HG03520 (cell line): ENCODE data around the gene PPAT.
"Not testable (repeated sequence)": the region's sequence is repeated elsewhere in the genome, so short reads cannot be mapped to it uniquely, and the experiment has no call there.

Source experiments
- ATAC-seq: cut with Tn5 transposase; IDR thresholded peaks from one replicate; pipeline ENCODE4 v1.9.1; 2021; ENCODE audit warnings: mild to moderate bottlenecking, moderate library complexity; ENCODE audit not compliant: unreplicated experiment

PPAT gene

GRCh38 chr4:56435140-56435926, at the start of gene PPAT:
TSS of gene PPAT (minus strand) at chr4:56435615. CDS start at chr4:56435477, 138 bp downstream.
- peak; percentile 64 for ATAC-seq

DNA sequence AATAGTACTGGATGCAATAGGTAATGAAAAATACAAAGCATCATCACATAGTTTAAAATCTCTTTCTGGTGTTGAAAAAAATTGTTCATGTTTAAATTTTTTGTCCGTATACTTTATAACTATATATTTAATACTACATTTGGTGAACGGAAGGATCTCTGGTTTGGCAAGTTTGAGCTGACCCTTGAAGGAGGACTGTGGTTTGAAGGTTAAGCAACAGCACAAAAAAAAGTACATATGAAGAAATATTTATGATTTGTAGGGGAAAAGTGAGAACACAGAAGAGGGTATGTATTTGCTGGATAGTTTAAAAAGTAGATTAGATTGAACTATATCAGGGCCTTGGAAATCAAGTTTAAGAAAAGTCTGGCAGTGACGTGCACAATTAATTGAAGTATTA, 45.3 kb upstream of the PPAT start:
- no peak for ATAC-seq

- no peak for ATAC-seq
Measured at GRCh38 chr4:56477192-56477702, 41.8 kb upstream of the PPAT start.

GRCh38 chr4:56475917-56476316, 40.5 kb upstream of the PPAT start:
- peak; percentile 78 for ATAC-seq

- no peak for ATAC-seq
Measured at GRCh38 chr4:56469489-56470210, 34.2 kb upstream of the PPAT start.

GRCh38 chr4:56468097-56468422, 32.6 kb upstream of the PPAT start:
- peak; percentile 41 for ATAC-seq

- ATAC-seq = peak; percentile 93
Measured at GRCh38 chr4:56467284-56468096, 32.1 kb upstream of the PPAT start, which contains the start of gene SRP72. TSS of gene SRP72 (plus strand) at chr4:56467617. CDS start at chr4:56467636, 19 bp downstream.

- ATAC-seq = no peak
Measured at GRCh38 chr4:56466910-56467283, 31.5 kb upstream of the PPAT start.

- ATAC-seq = not testable (repeated sequence)
Measured at GRCh38 chr4:56466296-56466761, 30.9 kb upstream of the PPAT start.

DNA sequence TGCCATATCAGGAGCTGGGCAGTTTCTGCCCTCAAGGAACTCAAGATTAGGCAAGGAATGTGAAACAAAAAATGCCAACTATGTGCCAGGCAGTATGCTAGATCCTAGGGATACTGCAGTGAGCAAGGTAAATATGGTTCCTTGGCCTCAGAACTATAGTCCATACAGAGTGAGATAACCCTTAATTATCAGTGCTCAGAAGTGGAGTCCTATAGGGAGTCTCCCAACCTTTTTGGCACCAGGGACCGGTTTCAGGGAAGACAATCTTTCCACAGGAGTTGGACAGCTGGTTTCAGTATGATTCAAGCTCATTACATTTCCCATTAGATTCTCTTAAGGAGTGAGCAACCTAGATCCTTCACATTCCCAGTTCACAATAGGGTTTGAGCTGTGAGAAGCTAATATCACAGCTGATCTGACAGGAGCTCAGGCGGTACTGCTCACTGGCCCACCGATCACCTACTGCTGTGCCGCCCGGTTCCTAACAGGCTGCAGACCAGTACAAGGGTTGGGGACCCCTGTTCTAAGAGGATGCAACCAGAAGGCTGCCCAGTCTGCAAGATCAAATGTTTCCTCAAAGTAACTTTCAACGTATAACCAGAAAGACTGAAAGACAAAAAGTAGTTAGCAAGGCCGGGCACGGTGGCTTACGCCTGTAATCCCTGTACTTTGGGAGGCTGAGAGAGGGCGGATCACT, 30.3 kb upstream of the PPAT start:
- no peak for ATAC-seq

DNA sequence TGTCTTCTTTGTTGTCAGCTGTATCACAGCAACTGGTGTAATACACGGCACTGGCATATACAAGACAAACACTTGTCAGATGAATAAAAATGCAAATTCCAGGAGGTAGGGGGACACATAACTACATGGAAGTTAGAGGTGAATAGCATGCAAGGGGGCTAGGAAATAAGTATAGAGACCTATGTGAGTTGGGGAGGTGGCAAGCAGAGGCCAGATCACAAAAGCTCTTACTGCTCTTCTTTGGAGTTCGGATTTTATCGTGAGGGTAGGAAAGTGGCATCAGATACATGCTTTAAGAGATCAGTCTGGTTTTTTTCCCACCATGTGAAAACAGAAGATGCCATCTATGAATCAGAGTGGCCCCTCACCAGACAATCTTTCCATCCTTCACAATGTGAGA, 29.2 kb upstream of the PPAT start:
- no peak for ATAC-seq

GRCh38 chr4:56463711-56464110, 28.3 kb upstream of the PPAT start:
- no peak for ATAC-seq

DNA sequence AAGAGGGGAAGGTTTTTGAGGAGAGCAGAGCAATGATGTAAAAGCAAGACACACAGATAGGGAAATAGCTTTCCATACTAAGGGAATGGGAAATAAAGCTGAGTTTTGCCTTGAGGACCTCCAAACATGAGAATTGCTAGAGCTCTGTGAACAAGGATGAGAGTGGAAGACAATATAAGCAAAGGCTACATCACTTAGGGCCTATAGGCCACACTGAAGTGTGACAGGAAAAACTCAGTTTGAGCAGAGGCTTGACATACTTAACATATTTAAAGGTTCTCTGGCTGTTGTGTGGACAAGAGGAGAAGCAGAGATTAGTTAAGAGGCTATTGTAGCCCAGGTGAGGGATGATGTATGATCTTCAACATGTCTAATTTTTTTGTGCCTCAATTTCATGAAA, 26.7 kb upstream of the PPAT start:
- ATAC-seq = no peak

DNA sequence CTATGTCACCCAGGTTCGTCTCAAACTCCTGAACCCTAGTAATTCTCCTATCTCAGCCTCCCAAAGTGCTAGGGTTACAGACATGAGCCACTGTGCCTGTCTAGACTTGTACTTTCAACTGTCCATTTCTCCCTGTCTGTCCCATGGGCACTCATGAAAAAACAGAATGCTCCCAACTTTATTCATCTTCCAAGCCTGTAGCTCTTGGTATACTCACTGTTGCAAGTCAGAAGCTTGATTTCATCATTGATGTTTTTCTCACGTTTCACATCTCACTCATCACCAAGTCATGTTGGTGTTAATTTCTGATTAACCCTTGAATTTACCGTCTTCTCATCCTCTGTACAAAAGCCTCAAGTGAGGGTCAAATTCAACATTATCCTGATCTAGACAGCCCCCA, 24.7 kb upstream of the PPAT start:
- ATAC-seq = no peak

GRCh38 chr4:56450342-56450741, 14.9 kb upstream of the PPAT start:
- ATAC-seq = no peak

GRCh38 chr4:56449475-56449874, 14.1 kb upstream of the PPAT start:
- ATAC-seq = not testable (repeated sequence)

GRCh38 chr4:56448301-56448700, 12.9 kb upstream of the PPAT start:
- ATAC-seq = no peak

- ATAC-seq = no peak
Measured at GRCh38 chr4:56445699-56446098, 10.3 kb upstream of the PPAT start.

DNA sequence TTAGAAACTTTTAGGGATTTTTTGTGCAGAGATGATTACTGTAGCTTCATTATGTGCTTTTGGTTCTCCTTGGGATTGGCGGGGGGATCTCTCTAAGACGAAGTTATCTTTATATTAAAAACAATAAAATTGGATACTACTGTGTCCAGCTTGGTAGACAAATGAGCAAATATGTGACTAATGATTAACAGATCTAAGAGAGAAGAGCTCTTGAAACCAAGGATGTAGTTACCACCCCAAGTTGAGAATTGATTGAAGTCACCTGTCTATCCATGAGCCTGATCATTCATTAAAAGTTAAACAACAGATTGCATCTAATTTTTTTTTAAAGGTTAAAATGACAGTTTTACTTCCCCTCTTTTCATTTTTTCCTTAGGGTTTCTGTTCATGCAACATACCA, 9.3 kb upstream of the PPAT start:
- ATAC-seq = no peak

DNA sequence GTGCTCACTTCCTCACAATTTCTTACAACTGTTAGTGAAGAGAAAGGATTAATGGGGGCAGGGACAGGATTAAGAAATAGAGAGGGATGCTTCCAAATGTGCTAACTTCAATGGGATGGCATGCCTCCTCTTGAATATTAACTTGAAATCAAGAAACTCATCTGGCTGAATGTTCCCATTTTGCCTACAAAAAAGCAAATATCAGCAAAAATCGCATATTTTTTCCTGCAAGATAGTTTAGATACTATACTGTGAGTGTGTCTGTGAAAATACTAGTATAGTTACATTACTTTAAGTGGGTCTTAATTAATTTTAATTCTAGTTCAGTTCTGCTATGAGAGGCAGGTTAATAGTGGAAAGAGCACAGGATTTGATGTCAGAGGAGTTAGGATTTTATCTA, 5.6 kb upstream of the PPAT start:
- no peak for ATAC-seq

- ATAC-seq = no peak
Measured at GRCh38 chr4:56438766-56439165, 3.4 kb upstream of the PPAT start.
